ENCODE measurements around the gene NIM1K. TPM values are rescaled to one million over a fixed set of nuclear protein-coding genes. Genes with fewer than 3 reads are reported as not detected.

The NIM1K gene
- total and polyA plus RNA-seq, 2 of the 4 experiments (the other 2 are of a cell fraction) = 0.54 to 0.68 TPM

GRCh38 chr5:43298443-43298842 lies 106.4 kb downstream of the NIM1K start:
- TF ChIP-seq POLR2A (IDR thresholded peaks at IDR 0.05; ENCODE audit: low read depth, low read length) (no peak), SMC3 (IDR thresholded peaks at IDR 0.05; ENCODE audit: low read depth, low read length) (no peak), NFE2L2 (IDR thresholded peaks at IDR 0.05; ENCODE audit: low read depth, low read length) (no peak), CEBPB (IDR thresholded peaks at IDR 0.05; ENCODE audit: low read depth, low read length) (no peak), RAD21 (IDR thresholded peaks at IDR 0.05; ENCODE audit: low read length) (no peak), CHD1 (IDR thresholded peaks at IDR 0.05; ENCODE audit: low read depth, low read length) (no peak), RCOR1 (IDR thresholded peaks at IDR 0.05; ENCODE audit: insufficient replicate concordance, low read length) (no peak), MAFK (IDR thresholded peaks at IDR 0.05; ENCODE audit: low read depth, low read length) (no peak), MAZ (IDR thresholded peaks at IDR 0.05; ENCODE audit: borderline replicate concordance, low read depth, low read length) (no peak), RFX5 (IDR thresholded peaks at IDR 0.05; ENCODE audit: low read depth, low read length) (no peak), MXI1 (IDR thresholded peaks at IDR 0.05; ENCODE audit: borderline replicate concordance, low read depth, low read length) (no peak), BHLHE40 (IDR thresholded peaks at IDR 0.05; ENCODE audit: low read depth, low read length) (no peak)
- TF ChIP-seq, protein P1, sequence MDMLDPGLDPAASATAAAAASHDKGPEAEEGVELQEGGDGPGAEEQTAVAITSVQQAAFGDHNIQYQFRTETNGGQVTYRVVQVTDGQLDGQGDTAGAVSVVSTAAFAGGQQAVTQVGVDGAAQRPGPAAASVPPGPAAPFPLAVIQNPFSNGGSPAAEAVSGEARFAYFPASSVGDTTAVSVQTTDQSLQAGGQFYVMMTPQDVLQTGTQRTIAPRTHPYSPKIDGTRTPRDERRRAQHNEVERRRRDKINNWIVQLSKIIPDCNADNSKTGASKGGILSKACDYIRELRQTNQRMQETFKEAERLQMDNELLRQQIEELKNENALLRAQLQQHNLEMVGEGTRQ (IDR thresholded peaks at IDR 0.05; ENCODE audit: low read depth, low read length) = no peak
- TF ChIP-seq, protein P2, sequence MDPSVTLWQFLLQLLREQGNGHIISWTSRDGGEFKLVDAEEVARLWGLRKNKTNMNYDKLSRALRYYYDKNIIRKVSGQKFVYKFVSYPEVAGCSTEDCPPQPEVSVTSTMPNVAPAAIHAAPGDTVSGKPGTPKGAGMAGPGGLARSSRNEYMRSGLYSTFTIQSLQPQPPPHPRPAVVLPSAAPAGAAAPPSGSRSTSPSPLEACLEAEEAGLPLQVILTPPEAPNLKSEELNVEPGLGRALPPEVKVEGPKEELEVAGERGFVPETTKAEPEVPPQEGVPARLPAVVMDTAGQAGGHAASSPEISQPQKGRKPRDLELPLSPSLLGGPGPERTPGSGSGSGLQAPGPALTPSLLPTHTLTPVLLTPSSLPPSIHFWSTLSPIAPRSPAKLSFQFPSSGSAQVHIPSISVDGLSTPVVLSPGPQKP (IDR thresholded peaks at IDR 0.05; ENCODE audit: borderline replicate concordance, low read depth, low read length) = no peak
- TF ChIP-seq, protein P3, sequence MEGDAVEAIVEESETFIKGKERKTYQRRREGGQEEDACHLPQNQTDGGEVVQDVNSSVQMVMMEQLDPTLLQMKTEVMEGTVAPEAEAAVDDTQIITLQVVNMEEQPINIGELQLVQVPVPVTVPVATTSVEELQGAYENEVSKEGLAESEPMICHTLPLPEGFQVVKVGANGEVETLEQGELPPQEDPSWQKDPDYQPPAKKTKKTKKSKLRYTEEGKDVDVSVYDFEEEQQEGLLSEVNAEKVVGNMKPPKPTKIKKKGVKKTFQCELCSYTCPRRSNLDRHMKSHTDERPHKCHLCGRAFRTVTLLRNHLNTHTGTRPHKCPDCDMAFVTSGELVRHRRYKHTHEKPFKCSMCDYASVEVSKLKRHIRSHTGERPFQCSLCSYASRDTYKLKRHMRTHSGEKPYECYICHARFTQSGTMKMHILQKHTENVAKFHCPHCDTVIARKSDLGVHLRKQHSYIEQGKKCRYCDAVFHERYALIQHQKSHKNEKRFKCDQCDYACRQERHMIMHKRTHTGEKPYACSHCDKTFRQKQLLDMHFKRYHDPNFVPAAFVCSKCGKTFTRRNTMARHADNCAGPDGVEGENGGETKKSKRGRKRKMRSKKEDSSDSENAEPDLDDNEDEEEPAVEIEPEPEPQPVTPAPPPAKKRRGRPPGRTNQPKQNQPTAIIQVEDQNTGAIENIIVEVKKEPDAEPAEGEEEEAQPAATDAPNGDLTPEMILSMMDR (conservative IDR thresholded peaks at IDR 0.05; ENCODE audit: low read depth, low read length) = no peak
- H3K27me3 ChIP-seq (ENCODE audit: control insufficient read depth, insufficient read depth, low read length) = no peaks in the 10 kb centered on the region
- dilution Hi-C loops (cut with HindIII; ENCODE audit: low sequenced_read_pairs, unreplicated experiment) (no loop called here), intact Hi-C loops (cut with micrococcal nuclease) (no loop called here), in situ Hi-C loops (cut with MboI; ENCODE audit: low sequenced_read_pairs) (no loop called here)
- no peak overlapping the region for H3K18ac ChIP-seq (ENCODE audit: low read depth, low read length)
- no peaks in the 10 kb centered on the region for H3K9me1 ChIP-seq (ENCODE audit: insufficient read depth, low read length)
- no peak overlapping the region for H3K4ac ChIP-seq (ENCODE audit: low read depth, low read length)
- peaks cover 7% of the 10 kb centered on the region; the same call in 1 of the 2 replicates for H4K20me1 ChIP-seq (ENCODE audit: insufficient read depth, low read length)
- peaks cover 13% of the 10 kb centered on the region for H3K36me3 ChIP-seq (ENCODE audit: control insufficient read depth, insufficient read depth, low read length)
- H4K91ac ChIP-seq (ENCODE audit: insufficient read depth, low read depth, low read length) = no peak overlapping the region
- ChIA-PET POLR2A (ENCODE audit: unreplicated experiment) (no interaction called here), CTCF (no interaction called here)
- H3K9me3 ChIP-seq (ENCODE audit: control insufficient read depth, insufficient read depth, low read length) = no peaks in the 10 kb centered on the region
- no peak overlapping the region for H3K4me2 ChIP-seq (ENCODE audit: low read depth, low read length)
- ATAC-seq (ENCODE audit: low read depth) = no peak
- no peak overlapping the region for H2AK5ac ChIP-seq (ENCODE audit: low read depth, low read length)
- H4K5ac ChIP-seq (ENCODE audit: low read depth, low read length) = no peak overlapping the region
- H3K56ac ChIP-seq (ENCODE audit: extremely low read depth, insufficient read depth, low read length) = no peak overlapping the region
- peaks cover 17 to 23% of the 10 kb centered on the region in 2 experiments for H3K79me1 ChIP-seq (ENCODE audit: low read depth in 1 of 2, low read length in 2 of 2)
- H2AFZ ChIP-seq (replicated peaks; ENCODE audit: low read length, poor library complexity) = no peak overlapping the region
- H3K4me3 ChIP-seq (ENCODE audit: insufficient read depth, low read depth, low read length) = no peak overlapping the region
- no peak overlapping the region for H3K9ac ChIP-seq (ENCODE audit: low read depth, low read length)
- no peak overlapping the region for H4K8ac ChIP-seq (ENCODE audit: low read depth in 2 of 2, low read length in 2 of 2)
- H2BK15ac ChIP-seq (ENCODE audit: low read depth, low read length) = no peak overlapping the region
- H3K27ac ChIP-seq (ENCODE audit: insufficient read depth, low read length) = no peak overlapping the region
- H3K23ac ChIP-seq (ENCODE audit: low read depth, low read length) = no peak overlapping the region
- H2AK9ac ChIP-seq (replicated peaks; ENCODE audit: low read depth, low read length, poor library complexity) = no peak overlapping the region
- no peak overlapping the region for H2BK20ac ChIP-seq (ENCODE audit: low read depth, low read length)
- peaks cover 4% of the 10 kb centered on the region; the same call in 1 of the 2 replicates for H3K4me1 ChIP-seq (ENCODE audit: control insufficient read depth, insufficient read depth, low read length)
- no peak overlapping the region for H2BK120ac ChIP-seq (ENCODE audit: low read depth, low read length)
- no TSS peak for BruUV-seq (replicated peaks)
- no peak overlapping the region for H2BK5ac ChIP-seq (ENCODE audit: low read depth, low read length, poor library complexity, severe bottlenecking)
- no peak overlapping the region for H3K14ac ChIP-seq (replicated peaks; ENCODE audit: low read depth, low read length)
- DNase-seq = no peak
- WGBS, 2 experiments (ENCODE audit: extremely low coverage in 2 of 2, insufficient read length in 1 of 2) = 90% methylated on average over 2 of the region's 5 CpGs; no CpG with 5 or more reads in 1 of the 2 experiments

Data from IMR-90 (cell line).